NCI-H2171 treated with DMSO at 0.1 percent for 48 hours (cell line): ENCODE data around the gene PTPRT.

Source experiments
- DNase-seq: peaks from one replicate; lab custom pipeline; 2025; lab: John Stamatoyannopoulos, UW

The PTPRT gene

GRCh38 chr20:42974347-42974746 is 215.4 kb downstream of the PTPRT start:
- no peak for DNase-seq

- no peak for DNase-seq
Measured at GRCh38 chr20:42972591-42972990, 217.1 kb downstream of the PTPRT start.

- no peak for DNase-seq
Measured at GRCh38 chr20:42968746-42969145, 221.0 kb downstream of the PTPRT start.

DNA sequence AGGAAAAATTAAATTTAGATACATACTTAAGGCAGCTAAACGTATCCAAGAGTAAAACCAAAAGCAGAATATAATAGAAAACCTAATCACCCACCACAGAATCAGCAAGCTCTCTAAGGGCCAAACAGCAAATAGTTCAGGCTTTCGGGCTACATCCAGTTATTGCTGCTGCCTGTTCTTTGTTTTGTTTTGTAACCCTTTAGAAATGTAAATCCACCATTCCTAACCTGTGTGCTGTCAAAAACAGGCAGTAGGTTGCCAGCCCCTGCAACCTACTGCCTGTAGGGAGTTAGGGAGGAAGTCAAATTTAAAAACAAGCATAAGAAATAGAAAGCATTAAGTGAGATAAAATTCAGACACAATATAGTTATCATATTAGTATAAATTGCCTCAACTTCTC is 225.9 kb downstream of the PTPRT start:
- no peak for DNase-seq

GRCh38 chr20:42961771-42962170 is 227.9 kb downstream of the PTPRT start:
- no peak for DNase-seq

DNA sequence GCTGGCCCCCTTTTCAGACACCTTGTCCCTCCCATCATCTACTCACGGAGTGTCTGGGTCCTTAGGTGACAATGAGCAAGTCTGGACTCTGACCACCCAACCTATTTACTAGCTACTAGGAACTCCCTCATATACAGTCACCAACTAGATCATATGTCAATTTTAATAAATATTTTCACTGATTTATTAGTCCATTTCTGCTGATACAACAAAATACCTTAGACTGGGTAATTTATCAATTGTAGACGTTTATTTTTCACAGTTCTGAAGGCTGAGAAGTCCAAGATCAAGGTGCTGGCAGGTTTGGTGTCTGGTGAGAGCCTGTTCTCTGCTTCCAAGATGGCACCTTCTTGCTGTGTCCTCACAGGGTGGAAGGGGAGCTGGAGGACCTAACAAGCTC is 229.7 kb downstream of the PTPRT start:
- no peak for DNase-seq

GRCh38 chr20:42958367-42959069 is 231.2 kb downstream of the PTPRT start:
- no peak for DNase-seq

DNA sequence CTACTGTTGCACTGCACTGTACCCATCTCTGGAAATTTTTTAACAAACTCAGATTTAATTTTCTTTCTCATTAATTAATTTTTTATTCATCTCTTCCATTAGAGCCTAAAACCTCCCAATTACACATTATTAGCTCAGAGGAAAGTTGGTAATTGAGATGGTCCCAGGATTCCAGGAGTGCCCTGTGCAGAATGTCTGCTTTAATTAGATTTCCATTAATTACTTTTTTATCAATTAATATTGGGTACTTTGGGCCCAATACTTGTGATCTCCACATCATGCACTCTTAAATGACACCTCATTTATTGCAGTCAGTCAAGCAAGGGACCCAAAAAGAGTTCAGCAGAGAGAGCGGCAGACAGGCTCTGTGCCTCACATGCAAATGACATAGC is 232.0 kb downstream of the PTPRT start:
- DNase-seq: no peak

DNA sequence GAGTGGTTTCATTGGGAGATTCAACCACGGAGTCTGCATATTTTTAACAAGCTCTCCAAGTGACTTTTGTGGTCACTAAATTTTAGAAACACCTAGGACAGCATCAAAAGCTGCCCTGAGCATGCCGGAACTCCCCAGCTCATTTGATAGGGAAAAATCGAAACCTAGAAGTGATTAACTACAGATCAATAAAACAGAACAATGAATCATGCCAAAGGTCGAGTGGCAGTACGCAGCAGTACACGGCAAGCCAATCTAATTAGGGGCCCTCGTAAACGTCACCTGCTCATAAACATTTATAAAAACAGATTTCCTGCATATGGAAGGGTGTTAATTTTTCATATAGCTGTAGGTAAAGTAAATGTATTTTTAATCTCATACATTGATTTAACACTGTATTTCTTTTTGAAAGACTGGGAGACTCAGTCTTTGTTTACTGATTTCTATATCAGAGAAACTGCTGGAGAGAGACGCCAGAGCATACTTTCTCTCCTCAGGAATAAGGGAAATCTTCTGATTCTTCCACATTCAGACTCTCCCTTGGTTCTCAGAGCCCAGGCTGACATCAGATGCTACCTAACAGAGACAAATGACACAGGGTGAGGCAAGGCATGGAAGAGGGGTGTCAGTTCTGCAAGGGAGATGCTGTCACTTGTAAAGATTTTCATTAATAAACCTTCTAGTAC is 232.5 kb downstream of the PTPRT start:
- DNase-seq: no peak

DNA sequence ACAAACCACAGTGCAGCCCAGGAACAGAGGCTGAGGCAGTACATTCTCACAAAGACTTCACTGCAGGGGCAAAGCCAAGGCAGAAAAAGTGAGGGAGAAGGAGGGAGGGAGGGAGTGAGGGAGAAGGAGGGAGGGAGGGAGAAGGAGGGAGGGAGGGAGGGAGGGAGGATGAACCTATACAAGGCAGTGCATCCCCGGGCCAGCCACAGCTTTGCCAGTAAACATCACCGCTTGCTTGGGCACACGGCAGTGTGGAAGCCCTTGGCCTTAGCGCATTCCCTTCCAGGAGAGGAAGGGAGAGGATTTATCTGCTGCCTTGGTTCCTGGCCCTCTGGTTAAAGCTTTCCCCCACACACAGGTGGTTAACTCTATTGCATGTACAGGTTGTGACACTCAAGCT is 234.0 kb downstream of the PTPRT start:
- no peak for DNase-seq

GRCh38 chr20:42954951-42955350 is 234.8 kb downstream of the PTPRT start:
- no peak for DNase-seq

- no peak for DNase-seq
Measured at GRCh38 chr20:42949950-42950349, 239.8 kb downstream of the PTPRT start.

DNA sequence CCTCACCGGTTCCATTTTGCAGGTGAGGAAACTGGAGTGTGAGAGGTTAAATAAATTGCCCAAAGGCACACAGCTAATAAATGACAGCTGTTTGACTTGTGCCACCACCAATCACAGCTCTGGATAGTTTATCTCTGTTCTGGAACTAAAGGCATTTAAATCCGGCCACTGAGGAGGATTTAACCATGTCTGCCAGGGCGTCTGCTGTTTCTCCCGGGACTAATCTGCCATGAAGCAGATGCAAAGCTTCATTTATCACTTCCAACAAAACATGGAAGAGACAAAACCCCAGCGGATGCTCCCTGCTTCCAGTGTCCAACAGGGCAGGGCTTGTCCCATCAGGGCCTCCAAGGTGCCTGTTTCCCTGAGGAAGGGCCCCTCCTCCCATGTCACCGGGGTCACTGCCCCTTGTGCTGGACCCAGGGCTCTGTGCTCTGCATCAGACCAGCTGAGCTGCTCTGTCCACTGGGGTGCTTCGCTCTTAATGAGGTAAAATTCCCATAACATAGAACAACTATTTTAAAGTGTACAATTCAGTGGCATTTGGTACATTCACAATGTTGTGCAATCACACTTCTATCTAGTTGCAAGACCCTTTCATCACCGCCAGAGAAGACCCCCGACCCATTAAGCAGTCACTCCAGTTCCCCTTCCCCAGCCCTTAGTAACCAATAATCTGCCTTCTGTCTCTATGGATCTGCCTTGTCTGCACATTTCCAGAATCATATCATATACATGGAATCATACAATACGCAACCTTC is 244.3 kb downstream of the PTPRT start:
- no peak for DNase-seq

DNA sequence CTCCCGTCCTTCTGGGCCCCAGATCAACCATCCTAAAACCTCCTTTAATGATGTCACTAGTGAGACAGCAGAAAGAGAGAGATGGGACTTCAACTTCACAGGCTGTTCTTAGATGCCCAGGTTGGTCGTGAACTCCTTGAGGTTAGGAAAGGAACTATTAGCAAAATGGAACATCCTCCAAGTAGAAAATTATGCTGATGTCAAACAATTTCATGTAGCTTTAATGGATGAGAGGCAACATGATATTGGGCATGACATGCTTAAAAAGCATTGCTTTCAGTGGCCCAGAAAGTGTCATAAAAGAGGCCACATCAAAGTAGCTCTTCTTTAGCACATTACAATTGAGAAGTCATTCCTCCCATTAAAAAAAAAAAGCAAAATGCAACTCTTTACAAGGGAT is 248.1 kb downstream of the PTPRT start:
- DNase-seq: no peak

- DNase-seq: no peak
Measured at GRCh38 chr20:42938441-42939205, 251.1 kb downstream of the PTPRT start.

DNA sequence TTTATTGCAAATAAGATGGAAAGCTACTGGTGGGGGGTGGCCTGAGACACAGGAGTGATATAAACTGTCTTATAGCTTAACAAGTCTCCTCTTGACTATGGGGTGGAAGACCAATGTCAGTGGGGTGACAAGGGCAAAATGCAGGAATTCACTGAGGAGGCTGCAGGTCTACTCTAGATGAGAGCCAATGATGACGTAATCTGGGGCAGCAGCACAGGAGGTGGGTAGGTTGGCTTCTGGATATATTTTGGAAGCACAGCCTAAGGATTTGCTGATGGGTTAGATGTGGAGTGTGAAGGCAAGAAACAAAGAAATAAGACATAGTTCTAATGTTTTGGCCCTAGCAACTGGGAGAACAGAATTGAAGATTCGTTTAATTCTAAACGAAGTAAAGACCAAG is 253.2 kb downstream of the PTPRT start:
- DNase-seq: no peak

DNA sequence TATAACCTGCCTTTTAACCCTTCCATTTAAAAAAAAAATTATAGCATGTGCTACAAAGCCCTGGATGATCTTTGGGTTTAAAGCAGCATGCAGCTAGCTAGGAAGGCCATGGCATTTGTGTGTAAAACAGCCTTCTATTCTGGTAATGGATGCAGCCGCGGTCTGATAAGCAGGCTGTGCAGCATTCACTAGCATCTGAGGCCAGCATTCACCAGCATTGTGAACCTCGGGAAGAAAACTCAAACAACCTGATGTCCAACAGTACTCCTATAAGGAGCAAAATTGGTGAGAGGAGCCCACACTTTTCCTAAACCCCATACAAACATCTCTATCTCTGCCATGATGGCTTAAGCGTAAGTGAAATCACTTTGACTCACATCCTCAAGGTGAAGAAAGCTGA is 265.5 kb downstream of the PTPRT start:
- no peak for DNase-seq

- no peak for DNase-seq
Measured at GRCh38 chr20:42923348-42923918, 266.3 kb downstream of the PTPRT start.

GRCh38 chr20:42920776-42921175 is 268.9 kb downstream of the PTPRT start:
- DNase-seq: no peak

DNA sequence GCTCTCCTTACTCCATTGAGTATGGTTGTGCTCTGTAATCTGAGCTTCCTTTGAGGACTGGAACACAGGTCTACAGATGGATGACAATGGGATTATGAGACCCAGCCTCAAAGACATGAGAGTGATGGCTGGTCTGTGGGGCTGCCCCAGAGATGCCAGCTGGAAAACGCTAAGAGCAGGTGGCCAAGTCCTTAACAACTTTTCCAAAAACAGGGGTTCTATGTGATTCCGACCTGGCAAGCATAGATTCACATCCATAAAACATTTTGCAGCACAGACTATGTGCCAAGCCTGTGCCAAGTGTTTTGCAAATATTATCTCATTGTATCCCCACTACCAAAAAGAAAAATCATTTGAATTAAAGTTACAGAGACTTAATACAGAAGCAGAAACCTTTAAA is 270.4 kb downstream of the PTPRT start:
- no peak for DNase-seq

DNA sequence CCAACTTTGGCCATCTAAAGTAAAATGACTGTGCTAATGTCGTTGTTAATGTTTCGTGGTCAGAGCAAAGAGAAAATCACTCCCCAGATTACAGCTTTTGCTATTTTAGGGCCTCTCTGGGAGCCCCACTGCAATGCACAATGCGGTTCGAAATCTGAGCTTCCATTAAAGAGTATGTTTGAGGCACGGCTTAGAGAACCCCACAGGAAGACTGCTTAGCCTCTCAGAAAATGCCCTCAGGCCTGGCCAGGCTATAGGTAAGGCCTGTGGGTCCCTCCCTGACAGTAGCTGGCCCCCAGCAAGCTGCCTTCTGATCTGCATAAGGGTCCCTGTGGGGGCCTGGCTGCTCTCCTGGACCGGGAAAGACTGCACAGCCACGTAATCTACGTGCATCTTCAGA is 274.6 kb downstream of the PTPRT start:
- no peak for DNase-seq

DNA sequence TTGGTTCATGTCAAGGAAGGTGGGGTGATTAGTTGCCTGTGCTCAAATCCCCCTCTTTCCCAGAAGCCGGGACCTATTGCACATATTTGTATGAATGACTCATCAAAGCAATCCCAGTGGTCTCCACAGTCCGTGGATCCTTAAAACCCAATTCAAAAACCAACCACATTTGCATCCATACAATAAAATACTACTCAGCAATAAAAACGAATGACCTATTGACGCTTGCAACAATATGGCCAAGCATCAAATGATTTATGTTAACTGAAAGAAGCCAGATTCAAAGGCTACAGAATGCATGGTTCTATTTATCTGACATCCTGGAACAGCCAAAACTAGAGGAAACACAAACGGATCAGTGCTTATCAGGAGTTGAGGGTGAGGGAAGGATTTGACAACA is 275.4 kb downstream of the PTPRT start:
- DNase-seq: no peak
